Calu3 (cell line): ENCODE results near the gene CSTB. TPM values are rescaled to one million over a fixed set of nuclear protein-coding genes. Genes with fewer than 3 reads are reported as not detected.
"Not testable (repeated sequence)": the region's sequence is repeated elsewhere in the genome, so short reads cannot be mapped to it uniquely, and the experiment has no call there.

Experiments used
- Bru-seq: library from RNA; stranded (reverse); fragments of 400-500 nt; gene quantifications from one replicate; lab custom pipeline; 2021; lab: Mats Ljungman, UMichigan
- BruChase-seq, 2 experiments: library from RNA; stranded (reverse); fragments of 400-500 nt; gene quantifications; one replicate each; lab custom pipeline; 2021; lab: Mats Ljungman, UMichigan
- BruUV-seq: library from RNA; stranded (reverse); fragments of 400-500 nt; replicated peaks from 2 replicates; lab custom pipeline; 2021; lab: Mats Ljungman, UMichigan
- CTCF ChIA-PET: fragments of 300-600 bp; sonication (Branson Sonifier 250); formaldehyde crosslinking; loops from one replicate; lab custom pipeline; 2022; ENCODE audit warnings: antibody characterized with exemption; lab: Charles Lee
- DNase-seq: peaks from one replicate; pipeline ENCODE4 v3.0.0; 2022
- H3K27ac Mint-ChIP-seq: one replicate; pipeline ENCODE4 v1.8.0; 2022; ENCODE audit warnings: mixed read lengths; ENCODE audit not compliant: unreplicated experiment
- H3K27me3 Mint-ChIP-seq: one replicate; pipeline ENCODE4 v1.8.0; 2022; ENCODE audit warnings: mixed read lengths; ENCODE audit not compliant: unreplicated experiment
- H3K36me3 Mint-ChIP-seq: one replicate; pipeline ENCODE4 v1.8.0; 2022; ENCODE audit warnings: mild to moderate bottlenecking, moderate library complexity, mixed read lengths; ENCODE audit not compliant: insufficient read depth, unreplicated experiment
- H3K4me1 Mint-ChIP-seq: one replicate; pipeline ENCODE4 v1.8.0; 2022; ENCODE audit warnings: mild to moderate bottlenecking, low read depth, mixed read lengths; ENCODE audit not compliant: unreplicated experiment
- H3K4me3 Mint-ChIP-seq: one replicate; pipeline ENCODE4 v1.8.0; 2022; ENCODE audit warnings: mild to moderate bottlenecking, low read depth, moderate library complexity, mixed read lengths; ENCODE audit not compliant: unreplicated experiment
- H3K9me3 Mint-ChIP-seq: one replicate; pipeline ENCODE4 v1.8.0; 2022; ENCODE audit warnings: low read depth, mixed read lengths; ENCODE audit not compliant: unreplicated experiment
- CTCF ChIP-seq: fragments of 200-600 bp; IDR thresholded peaks from one replicate; pipeline ENCODE4 v1.8.0; 2022; ENCODE audit warnings: antibody characterized with exemption; ENCODE audit not compliant: unreplicated experiment
- intact Hi-C: fragments of 100-400 bp; cut with micrococcal nuclease; formaldehyde crosslinking; loops from one replicate; pipeline ENCODE4 v1.10.0; 2022; ENCODE audit not compliant: unreplicated experiment
- long read RNA-seq: library from polyadenylated mRNA; stranded (forward); transcript quantifications from one replicate; pipeline ENCODE4 v2.0.0, GENCODE V29; 2022
- total RNA-seq: library from RNA; stranded (reverse); gene quantifications from 2 replicates; pipeline ENCODE4 v1.2.3, GENCODE V29; 2022

CSTB gene
- total RNA-seq: 105 and 116 TPM in 2 replicates
- percentile 90 among the genes with signal in this experiment for Bru-seq, nascent RNA
- BruChase-seq, experiment 1, labeled RNA remaining after a 6-hour chase: percentile 99 among the genes with signal in this experiment
- BruChase-seq, experiment 2, labeled RNA remaining after a 2-hour chase: percentile 96 among the genes with signal in this experiment
- long read RNA-seq, transcript CSTB-202 (1 exons, 3,744 nt): minor isoform, 9 of 488 reads
- long read RNA-seq, transcript CSTB-201 (3 exons, 2,164 nt): major isoform, 463 of 488 reads
- long read RNA-seq, transcript CSTB-204 (2 exons, 2,354 nt): minor isoform, 5 of 488 reads
- long read RNA-seq, partial matches to known transcripts: 4 of 488 reads
- long read RNA-seq, other reads (novel, unspliced or antisense): 6 of 488 reads

- H3K4me1 Mint-ChIP-seq: peaks cover 13% of the 10 kb centered on the region
- intact Hi-C loops: no loop called here
- no TSS peak for BruUV-seq
- H3K4me3 Mint-ChIP-seq: peak within 1 kb of the TSS; percentile 93
- no peak for TF ChIP-seq CTCF
- peak; percentile 20 for DNase-seq
- CTCF ChIA-PET: no interaction called here
- H3K9me3 Mint-ChIP-seq: no peaks in the 10 kb centered on the region
- no peaks in the 10 kb centered on the region for H3K27me3 Mint-ChIP-seq
- peaks cover 80% of the 10 kb centered on the region for H3K36me3 Mint-ChIP-seq
- H3K27ac Mint-ChIP-seq: peak within 1 kb of the TSS; percentile 84
Observed at GRCh38 chr21:43775795-43776430, at the start of gene CSTB. Gene CSTB (minus strand): TSS chr21:43776308. CDS start chr21:43776269, 39 bp downstream.

- Mint-ChIP-seq H3K9me3 (no peaks in the 10 kb centered on the region), H3K4me3 (no peak overlapping the region), H3K27me3 (peaks cover 31% of the 10 kb centered on the region), H3K27ac (no peak overlapping the region), H3K4me1 (no peaks in the 10 kb centered on the region), H3K36me3 (peaks cover 6% of the 10 kb centered on the region)
- BruUV-seq: no TSS peak
- intact Hi-C loops: no loop called here
- CTCF ChIA-PET: no interaction called here
- TF ChIP-seq CTCF: no peak
- no peak for DNase-seq
Observed at GRCh38 chr21:43825242-43825935, 49.3 kb upstream of the CSTB start.

- BruUV-seq: no TSS peak
- intact Hi-C loops: no loop called here
- DNase-seq: no peak
- TF ChIP-seq CTCF: no peak
- Mint-ChIP-seq H3K27ac (no peak overlapping the region), H3K36me3 (peaks cover 6% of the 10 kb centered on the region), H3K4me1 (no peaks in the 10 kb centered on the region), H3K4me3 (no peak overlapping the region), H3K9me3 (no peaks in the 10 kb centered on the region), H3K27me3 (peaks cover 23% of the 10 kb centered on the region)
- CTCF ChIA-PET: interaction anchor here (1.1 kb wide), 1 partner anchor 33 kb away, joined by 4 read pairs; no protein-coding TSS in a partner anchor
Observed at GRCh38 chr21:43824333-43825241, 48.5 kb upstream of the CSTB start.

- BruUV-seq, CTCF ChIA-PET, H3K36me3 Mint-ChIP-seq, H3K27ac Mint-ChIP-seq, H3K4me1 Mint-ChIP-seq, H3K9me3 Mint-ChIP-seq, intact Hi-C loops, H3K4me3 Mint-ChIP-seq, DNase-seq: not testable (repeated sequence)
- H3K27me3 Mint-ChIP-seq: peaks cover 11% of the 10 kb centered on the region
Observed at GRCh38 chr21:43822741-43823140, 46.6 kb upstream of the CSTB start.

GRCh38 chr21:43822166-43822565, 46.1 kb upstream of the CSTB start:
- intact Hi-C loops, H3K36me3 Mint-ChIP-seq, H3K27ac Mint-ChIP-seq, DNase-seq, H3K9me3 Mint-ChIP-seq, CTCF ChIA-PET, H3K4me1 Mint-ChIP-seq, H3K4me3 Mint-ChIP-seq, BruUV-seq: not testable (repeated sequence)
- peaks cover 11% of the 10 kb centered on the region for H3K27me3 Mint-ChIP-seq
